ENCODE measurements around the gene LHX4.
A peak's percentile ranks its signal among the peaks of the same experiment; 100 is the strongest.

The LHX4 gene

DNA sequence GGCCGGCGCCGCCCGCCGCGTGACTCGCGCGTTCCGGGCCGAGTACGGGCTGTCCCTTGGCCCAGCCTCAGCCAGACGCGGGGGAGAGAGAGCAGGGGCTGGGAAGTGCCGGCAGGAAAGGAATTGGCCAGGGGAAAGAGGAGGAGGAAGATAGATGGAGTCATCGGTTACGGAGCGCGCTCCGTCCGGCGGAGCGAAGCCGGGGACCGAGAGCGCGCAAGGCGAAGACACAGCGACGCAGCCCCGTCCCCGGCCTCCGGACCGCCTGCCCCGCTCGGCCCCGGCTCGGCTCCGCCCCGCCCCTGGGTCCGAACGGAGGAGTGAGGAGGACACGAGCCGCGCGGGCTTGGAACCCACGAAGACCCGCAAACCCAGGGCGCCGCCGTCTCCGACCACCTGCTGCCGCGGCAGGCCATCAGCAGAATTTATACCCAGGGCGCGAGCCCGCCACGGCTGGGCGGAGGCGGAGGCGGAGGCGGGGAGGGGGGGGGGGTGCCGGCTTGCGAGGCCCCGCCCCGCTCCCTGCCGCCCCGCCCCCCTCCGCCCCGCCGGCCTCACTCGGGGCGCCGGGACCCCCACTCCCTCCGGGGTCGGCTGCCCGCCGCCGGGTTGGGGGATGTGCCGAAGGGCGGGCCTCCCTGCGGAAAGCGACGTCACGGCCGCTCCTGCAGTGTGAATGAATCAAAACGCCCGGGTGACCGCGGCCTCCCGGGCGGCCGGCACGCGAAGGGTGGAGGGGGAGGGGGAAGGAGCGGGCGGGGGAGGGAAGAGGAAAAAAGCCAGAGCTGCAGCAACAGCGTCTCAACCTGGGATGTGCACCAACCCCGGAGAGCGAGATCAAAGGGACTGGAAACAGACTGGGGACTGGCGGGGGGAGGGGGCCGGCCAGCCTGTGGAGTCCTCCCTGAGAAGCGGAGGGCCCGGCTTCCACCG, at the start of gene LHX4:
TSS of gene LHX4 (plus strand) at position 782 of the 933 bp plus-strand sequence. CDS start 266 bp downstream, outside the sequence.
- H3K9ac ChIP-seq (ENCODE audit: low read length) = peak within 1 kb of the TSS; percentile 83
- H3K9me3 ChIP-seq (ENCODE audit: control insufficient read depth, insufficient read depth, low read depth, low read length) = no peaks in the 10 kb centered on the region
- no peaks in the 10 kb centered on the region for H3K36me3 ChIP-seq (ENCODE audit: control insufficient read depth, insufficient read depth, low read length)
- H3K27me3 ChIP-seq (ENCODE audit: control insufficient read depth, insufficient read depth, low read length) = peaks cover 96% of the 10 kb centered on the region
- H3K27ac ChIP-seq (ENCODE audit: low read depth, low read length) = no peak within 1 kb of the TSS
- peak within 1 kb of the TSS; percentile 74 for H3K4me3 ChIP-seq (ENCODE audit: low read depth, low read length)
- peaks cover 28% of the 10 kb centered on the region for H3K4me1 ChIP-seq (ENCODE audit: control insufficient read depth, insufficient read depth, low read length)

- no peak overlapping the region for H3K4me3 ChIP-seq (ENCODE audit: low read depth, low read length)
- H3K36me3 ChIP-seq (ENCODE audit: control insufficient read depth, insufficient read depth, low read length) = peaks cover 34% of the 10 kb centered on the region
- no peaks in the 10 kb centered on the region for H3K9me3 ChIP-seq (ENCODE audit: control insufficient read depth, insufficient read depth, low read depth, low read length)
Measured at GRCh38 chr1:180181048-180181447, 49.0 kb upstream of the LHX4 start.

DNA sequence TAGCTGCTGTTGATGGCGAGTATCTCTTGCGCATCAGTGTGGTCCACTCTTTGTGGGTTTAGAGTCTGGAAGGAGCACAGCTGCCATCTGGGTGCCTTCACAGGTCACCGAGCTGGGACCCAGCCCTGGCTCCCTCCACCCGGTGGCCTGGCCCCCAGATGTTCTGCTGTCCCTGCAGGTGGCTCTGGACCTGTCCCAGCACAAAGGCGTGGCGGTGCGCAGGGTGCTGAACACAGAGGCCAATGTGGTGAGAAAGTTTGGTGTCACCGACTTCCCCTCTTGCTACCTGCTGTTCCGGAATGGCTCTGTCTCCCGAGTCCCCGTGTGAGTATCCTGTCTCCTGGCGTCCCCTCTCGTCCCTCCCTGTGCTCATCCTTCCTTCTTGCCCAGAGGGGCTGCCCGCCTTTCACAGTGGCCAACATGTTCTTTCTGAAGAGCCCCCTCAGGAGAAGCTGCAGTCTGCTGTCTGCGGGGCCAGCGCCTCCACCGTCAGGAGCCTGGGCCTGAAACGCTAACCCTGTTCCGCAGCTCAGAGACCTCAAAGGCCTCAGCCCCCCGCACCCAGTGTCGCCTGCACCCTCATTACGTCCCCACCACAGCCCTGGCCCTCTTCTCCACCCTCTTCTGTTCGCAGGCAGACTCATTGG, 47.9 kb upstream of the LHX4 start:
- H3K4me3 ChIP-seq (ENCODE audit: low read depth, low read length) = no peak overlapping the region
- no peak overlapping the region for H3K9ac ChIP-seq (ENCODE audit: low read length)
- H3K27ac ChIP-seq (ENCODE audit: low read depth, low read length) = no peak overlapping the region
- H3K9me3 ChIP-seq (ENCODE audit: control insufficient read depth, insufficient read depth, low read depth, low read length) = no peaks in the 10 kb centered on the region
- no peaks in the 10 kb centered on the region for H3K4me1 ChIP-seq (ENCODE audit: control insufficient read depth, insufficient read depth, low read length)
- peaks cover 45% of the 10 kb centered on the region for H3K36me3 ChIP-seq (ENCODE audit: control insufficient read depth, insufficient read depth, low read length)
- no peaks in the 10 kb centered on the region for H3K27me3 ChIP-seq (ENCODE audit: control insufficient read depth, insufficient read depth, low read length)

More at GRCh38 chr1:180181048-180181447, 49.0 kb upstream of the LHX4 start:
- H3K9ac ChIP-seq (ENCODE audit: low read length) = no peak overlapping the region
- no peaks in the 10 kb centered on the region for H3K4me1 ChIP-seq (ENCODE audit: control insufficient read depth, insufficient read depth, low read length)
- no peaks in the 10 kb centered on the region for H3K27me3 ChIP-seq (ENCODE audit: control insufficient read depth, insufficient read depth, low read length)
- no peak overlapping the region for H3K27ac ChIP-seq (ENCODE audit: low read depth, low read length)

GRCh38 chr1:180182643-180183311, 47.3 kb upstream of the LHX4 start:
- no peaks in the 10 kb centered on the region for H3K27me3 ChIP-seq (ENCODE audit: control insufficient read depth, insufficient read depth, low read length)
- no peak overlapping the region for H3K4me3 ChIP-seq (ENCODE audit: low read depth, low read length)
- no peak overlapping the region for H3K27ac ChIP-seq (ENCODE audit: low read depth, low read length)
- no peak overlapping the region for H3K9ac ChIP-seq (ENCODE audit: low read length)
- H3K36me3 ChIP-seq (ENCODE audit: control insufficient read depth, insufficient read depth, low read length) = peaks cover 45% of the 10 kb centered on the region
- H3K4me1 ChIP-seq (ENCODE audit: control insufficient read depth, insufficient read depth, low read length) = no peaks in the 10 kb centered on the region
- no peaks in the 10 kb centered on the region for H3K9me3 ChIP-seq (ENCODE audit: control insufficient read depth, insufficient read depth, low read depth, low read length)

DNA sequence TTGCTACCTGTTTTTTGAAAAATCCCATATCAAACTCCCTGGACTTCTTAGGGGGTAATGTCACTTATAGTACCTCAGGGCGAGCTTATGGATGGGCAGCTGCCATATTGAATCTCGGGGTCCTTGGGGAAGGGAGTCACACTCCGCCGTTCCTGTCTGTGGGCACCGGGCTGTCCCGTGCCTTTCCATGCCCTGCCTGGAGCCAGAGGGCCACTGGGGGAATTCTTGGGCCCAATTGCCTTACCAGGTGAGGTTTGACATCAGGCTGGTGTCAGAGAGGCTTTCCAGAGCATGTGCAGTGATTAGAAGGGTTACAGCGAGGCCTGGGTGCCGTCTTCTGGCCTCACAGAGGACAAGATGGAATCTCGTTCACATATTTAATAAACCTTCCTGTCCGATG, 46.6 kb upstream of the LHX4 start:
- no peaks in the 10 kb centered on the region for H3K9me3 ChIP-seq (ENCODE audit: control insufficient read depth, insufficient read depth, low read depth, low read length)
- H3K36me3 ChIP-seq (ENCODE audit: control insufficient read depth, insufficient read depth, low read length) = peaks cover 45% of the 10 kb centered on the region
- no peak overlapping the region for H3K9ac ChIP-seq (ENCODE audit: low read length)
- H3K4me1 ChIP-seq (ENCODE audit: control insufficient read depth, insufficient read depth, low read length) = no peaks in the 10 kb centered on the region
- no peak overlapping the region for H3K27ac ChIP-seq (ENCODE audit: low read depth, low read length)
- no peak overlapping the region for H3K4me3 ChIP-seq (ENCODE audit: low read depth, low read length)
- H3K27me3 ChIP-seq (ENCODE audit: control insufficient read depth, insufficient read depth, low read length) = no peaks in the 10 kb centered on the region

- H3K27ac ChIP-seq (ENCODE audit: low read depth, low read length) = no peak overlapping the region
- no peaks in the 10 kb centered on the region for H3K9me3 ChIP-seq (ENCODE audit: control insufficient read depth, insufficient read depth, low read depth, low read length)
- no peak overlapping the region for H3K4me3 ChIP-seq (ENCODE audit: low read depth, low read length)
- H3K36me3 ChIP-seq (ENCODE audit: control insufficient read depth, insufficient read depth, low read length) = peaks cover 48% of the 10 kb centered on the region
- H3K27me3 ChIP-seq (ENCODE audit: control insufficient read depth, insufficient read depth, low read length) = no peaks in the 10 kb centered on the region
- H3K9ac ChIP-seq (ENCODE audit: low read length) = no peak overlapping the region
- H3K4me1 ChIP-seq (ENCODE audit: control insufficient read depth, insufficient read depth, low read length) = no peaks in the 10 kb centered on the region
Measured at GRCh38 chr1:180184041-180184440, 46.0 kb upstream of the LHX4 start.

DNA sequence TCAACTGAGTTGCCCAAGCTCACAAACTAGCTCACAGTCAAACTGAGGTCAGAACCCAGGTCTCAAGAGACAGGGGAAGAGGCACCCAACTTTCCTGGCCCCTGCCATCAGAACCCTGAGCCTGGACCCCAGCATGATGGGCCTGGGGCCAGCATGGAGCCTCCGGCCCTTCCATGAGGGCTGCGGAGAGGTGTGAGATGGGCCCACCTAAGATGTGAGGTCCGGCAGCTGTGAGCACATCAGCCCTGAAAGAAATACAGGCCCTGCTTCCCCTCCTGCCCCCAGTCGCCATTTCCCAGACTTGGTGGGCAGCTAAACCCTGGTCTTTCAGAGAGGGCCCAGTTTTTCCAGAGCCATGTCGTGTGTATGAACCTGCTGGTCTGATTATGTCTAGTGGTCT, 44.8 kb upstream of the LHX4 start:
- Histone ChIP-seq H3K36me3 (ENCODE audit: control insufficient read depth, insufficient read depth, low read length) (peaks cover 54% of the 10 kb centered on the region), H3K4me3 (ENCODE audit: low read depth, low read length) (no peak overlapping the region), H3K9ac (ENCODE audit: low read length) (no peak overlapping the region), H3K9me3 (ENCODE audit: control insufficient read depth, insufficient read depth, low read depth, low read length) (no peaks in the 10 kb centered on the region), H3K27ac (ENCODE audit: low read depth, low read length) (no peak overlapping the region), H3K4me1 (ENCODE audit: control insufficient read depth, insufficient read depth, low read length) (no peaks in the 10 kb centered on the region), H3K27me3 (ENCODE audit: control insufficient read depth, insufficient read depth, low read length) (no peaks in the 10 kb centered on the region)

GRCh38 chr1:180185971-180186645, 44.0 kb upstream of the LHX4 start:
- H3K36me3 ChIP-seq (ENCODE audit: control insufficient read depth, insufficient read depth, low read length) = peaks cover 62% of the 10 kb centered on the region
- no peak overlapping the region for H3K9ac ChIP-seq (ENCODE audit: low read length)
- no peaks in the 10 kb centered on the region for H3K9me3 ChIP-seq (ENCODE audit: control insufficient read depth, insufficient read depth, low read depth, low read length)
- no peak overlapping the region for H3K4me3 ChIP-seq (ENCODE audit: low read depth, low read length)
- H3K27ac ChIP-seq (ENCODE audit: low read depth, low read length) = no peak overlapping the region
- no peaks in the 10 kb centered on the region for H3K27me3 ChIP-seq (ENCODE audit: control insufficient read depth, insufficient read depth, low read length)
- H3K4me1 ChIP-seq (ENCODE audit: control insufficient read depth, insufficient read depth, low read length) = no peaks in the 10 kb centered on the region

GRCh38 chr1:180186831-180187230, 43.2 kb upstream of the LHX4 start:
- no peaks in the 10 kb centered on the region for H3K4me1 ChIP-seq (ENCODE audit: control insufficient read depth, insufficient read depth, low read length)
- H3K27me3 ChIP-seq (ENCODE audit: control insufficient read depth, insufficient read depth, low read length) = no peaks in the 10 kb centered on the region
- no peak overlapping the region for H3K27ac ChIP-seq (ENCODE audit: low read depth, low read length)
- no peak overlapping the region for H3K4me3 ChIP-seq (ENCODE audit: low read depth, low read length)
- no peaks in the 10 kb centered on the region for H3K9me3 ChIP-seq (ENCODE audit: control insufficient read depth, insufficient read depth, low read depth, low read length)
- H3K9ac ChIP-seq (ENCODE audit: low read length) = no peak overlapping the region
- peaks cover 67% of the 10 kb centered on the region for H3K36me3 ChIP-seq (ENCODE audit: control insufficient read depth, insufficient read depth, low read length)

DNA sequence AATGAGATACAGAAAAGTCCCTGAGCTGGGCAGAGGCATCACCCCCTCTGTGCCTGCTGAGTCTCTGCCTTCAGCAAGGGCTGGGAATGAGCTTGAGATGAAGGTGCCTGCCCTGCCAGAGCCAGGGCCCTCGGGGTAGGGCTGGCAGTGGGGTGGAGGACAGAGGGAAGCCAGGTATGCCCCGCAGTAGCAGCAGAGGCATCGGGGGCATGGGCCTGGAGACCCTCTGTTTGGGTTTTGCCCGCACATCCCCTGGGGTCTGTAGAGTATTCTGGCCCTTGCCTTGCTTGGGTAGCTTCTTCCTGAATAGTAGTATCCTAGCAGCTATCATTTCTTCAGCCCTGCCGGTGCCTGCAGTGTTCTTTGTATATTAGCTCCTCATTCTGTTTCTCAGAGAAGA, 42.4 kb upstream of the LHX4 start:
- Histone ChIP-seq H3K4me1 (ENCODE audit: control insufficient read depth, insufficient read depth, low read length) (no peaks in the 10 kb centered on the region), H3K9me3 (ENCODE audit: control insufficient read depth, insufficient read depth, low read depth, low read length) (no peaks in the 10 kb centered on the region), H3K4me3 (ENCODE audit: low read depth, low read length) (no peak overlapping the region), H3K27me3 (ENCODE audit: control insufficient read depth, insufficient read depth, low read length) (no peaks in the 10 kb centered on the region), H3K36me3 (ENCODE audit: control insufficient read depth, insufficient read depth, low read length) (peaks cover 67% of the 10 kb centered on the region), H3K9ac (ENCODE audit: low read length) (no peak overlapping the region), H3K27ac (ENCODE audit: low read depth, low read length) (no peak overlapping the region)

Data from HUES6 (cell line).